Endothelial cell of umbilical vein (primary cell): ENCODE results near the gene ITSN2.

Source experiments
- CTCF ChIP-seq, 2 donors: IDR thresholded peaks; 1 replicate in 1 of 2; 2 replicates in 1 of 2; pipeline ENCODE4 v1.5.1; 2011; ENCODE audit warnings: low read length in 2 of 2, mild to moderate bottlenecking in 2 of 2, moderate library complexity in 2 of 2, control low read depth in 1 of 2, inconsistent platforms in 1 of 2, low read depth in 1 of 2; ENCODE audit not compliant: insufficient read depth in 1 of 2; ENCODE audit errors: extremely low read depth in 1 of 2
- EZH2 ChIP-seq: IDR thresholded peaks from 2 replicates; pipeline ENCODE4 v1.6.1; 2012; ENCODE audit warnings: borderline replicate concordance, low read depth, mild to moderate bottlenecking, moderate library complexity, low read length, inconsistent platforms; ENCODE audit not compliant: severe bottlenecking
- JUN ChIP-seq: IDR thresholded peaks from 2 replicates; pipeline ENCODE4 v1.6.1; 2011; ENCODE audit warnings: borderline replicate concordance, low read depth; ENCODE audit not compliant: insufficient read length, insufficient read depth
- MAX ChIP-seq: IDR thresholded peaks from 2 replicates; pipeline ENCODE4 v1.6.1; 2011; ENCODE audit not compliant: insufficient read depth, insufficient read length
- MYC ChIP-seq: IDR thresholded peaks from one replicate; pipeline ENCODE4 v1.6.1; 2011; ENCODE audit warnings: mild to moderate bottlenecking, low read depth, low read length
- POLR2A ChIP-seq: IDR thresholded peaks from 2 replicates; pipeline ENCODE4 v1.6.1; 2012; ENCODE audit warnings: low read depth, mild to moderate bottlenecking, control low read depth, low read length
- POLR2AphosphoS5 ChIP-seq: IDR thresholded peaks from 2 replicates; pipeline ENCODE4 v1.6.1; 2012; ENCODE audit warnings: low read depth, mild to moderate bottlenecking, control low read depth, low read length, moderate library complexity; ENCODE audit not compliant: insufficient read depth

GRCh38 chr2:24359129-24360049 is 947 bp downstream of the ITSN2 start:
- no peak for TF ChIP-seq POLR2A
- TF ChIP-seq EZH2: no peak
- no peak for TF ChIP-seq JUN
- TF ChIP-seq CTCF (IDR thresholded peaks at IDR 0.05; ENCODE audit: extremely low read depth in 1 of 2, insufficient read depth in 1 of 2, low read depth in 1 of 2, low read length in 2 of 2): no peak
- TF ChIP-seq MYC: no peak
- no peak for TF ChIP-seq POLR2AphosphoS5
- TF ChIP-seq MAX: no peak
